SK-N-SH treated with all-trans-retinoic acid at 6 μM for 48 hours (cell line): ENCODE data around the gene GRIK4.

Experiments
- ATAC-seq: fragments of 200-7000 bp; cut with Tn5 transposase; 3 replicates; pipeline ENCODE4 v1.9.1; 2020; ENCODE audit warnings: mild to moderate bottlenecking, moderate library complexity
- ARNTL ChIP-seq: fragments of 450-650 bp; formaldehyde crosslinking; IDR thresholded peaks from 2 replicates; pipeline ENCODE4 v1.5.0; 2020; ENCODE audit warnings: low read depth, mild to moderate bottlenecking, moderate library complexity, borderline replicate concordance
- BACH2 ChIP-seq: fragments of 250-450 bp; sonication (Bioruptor Pico); IDR thresholded peaks from 2 replicates; pipeline ENCODE4 v1.9.0; 2021; ENCODE audit warnings: mild to moderate bottlenecking, borderline replicate concordance
- CREB5 ChIP-seq: fragments of 250-450 bp; sonication (Bioruptor Pico); IDR thresholded peaks from 2 replicates; pipeline ENCODE4 v1.5.1; 2020; ENCODE audit warnings: low read depth, mild to moderate bottlenecking, moderate library complexity
- CSDC2 ChIP-seq: fragments of 250-450 bp; sonication (Bioruptor Pico); IDR thresholded peaks from 2 replicates; pipeline ENCODE4 v1.5.0; 2020; ENCODE audit warnings: mild to moderate bottlenecking, moderate library complexity
- ESRRG ChIP-seq: fragments of 250-450 bp; sonication (Bioruptor Pico); IDR thresholded peaks from 2 replicates; pipeline ENCODE4 v1.6.1; 2021; ENCODE audit warnings: mild to moderate bottlenecking
- GLIS3 ChIP-seq: fragments of 250-450 bp; sonication (Bioruptor Pico); IDR thresholded peaks from 2 replicates; pipeline ENCODE4 v1.5.0; 2020; ENCODE audit warnings: mild to moderate bottlenecking, moderate library complexity
- ISL1 ChIP-seq: fragments of 250-450 bp; sonication (Bioruptor Pico); IDR thresholded peaks from 2 replicates; pipeline ENCODE4 v2.1.2; 2022; ENCODE audit warnings: mild to moderate bottlenecking, moderate library complexity
- OSR1 ChIP-seq: fragments of 250-450 bp; sonication (Bioruptor Pico); IDR thresholded peaks from 2 replicates; pipeline ENCODE4 v1.8.0; 2022; ENCODE audit warnings: moderate library complexity, mild to moderate bottlenecking, inconsistent platforms
- PPARA ChIP-seq: fragments of 250-450 bp; sonication (Bioruptor Pico); IDR thresholded peaks from 2 replicates; pipeline ENCODE4 v1.5.0; 2020; ENCODE audit warnings: mild to moderate bottlenecking, borderline replicate concordance
- SNAI2 ChIP-seq: fragments of 250-450 bp; sonication (Bioruptor Pico); IDR thresholded peaks from 2 replicates; pipeline ENCODE4 v1.5.0; 2020; ENCODE audit warnings: mild to moderate bottlenecking, moderate library complexity
- TCF4 ChIP-seq: fragments of 250-450 bp; sonication (Bioruptor Pico); IDR thresholded peaks from 2 replicates; pipeline ENCODE4 v1.8.0; 2021; ENCODE audit warnings: mild to moderate bottlenecking, moderate library complexity, borderline replicate concordance
- TOX ChIP-seq: fragments of 250-450 bp; sonication (Bioruptor Pico); IDR thresholded peaks from 2 replicates; pipeline ENCODE4 v1.8.0; 2021; ENCODE audit warnings: mild to moderate bottlenecking, moderate library complexity, borderline replicate concordance
- ZC3H10 ChIP-seq: fragments of 250-450 bp; sonication (Bioruptor Pico); IDR thresholded peaks from 2 replicates; pipeline ENCODE4 v1.5.1; 2021; ENCODE audit warnings: mild to moderate bottlenecking, moderate library complexity
- ZFP3 ChIP-seq: fragments of 250-450 bp; sonication (Bioruptor Pico); IDR thresholded peaks from 2 replicates; pipeline ENCODE4 v1.5.0; 2020; ENCODE audit warnings: mild to moderate bottlenecking, moderate library complexity
- ZFP30 ChIP-seq: fragments of 450-650 bp; formaldehyde crosslinking; IDR thresholded peaks from 2 replicates; pipeline ENCODE4 v1.5.0; 2022; ENCODE audit warnings: mild to moderate bottlenecking, moderate library complexity
- ZNF565 ChIP-seq: fragments of 450-650 bp; formaldehyde crosslinking; conservative IDR thresholded peaks from 2 replicates; pipeline ENCODE4 v1.5.0; 2020; ENCODE audit warnings: low read depth, mild to moderate bottlenecking, moderate library complexity
- ZNF70 ChIP-seq: fragments of 450-650 bp; formaldehyde crosslinking; IDR thresholded peaks from 2 replicates; pipeline ENCODE4 v1.5.0; 2020; ENCODE audit warnings: mild to moderate bottlenecking, moderate library complexity
- TF ChIP-seq, protein P1 (sequence below): fragments of 250-450 bp; sonication (Bioruptor Pico); IDR thresholded peaks from 2 replicates; pipeline ENCODE4 v1.8.0; 2021; ENCODE audit warnings: low read depth, mild to moderate bottlenecking, moderate library complexity, borderline replicate concordance
- TF ChIP-seq, protein P2 (sequence below): fragments of 250-450 bp; sonication (Bioruptor Pico); IDR thresholded peaks from 2 replicates; pipeline ENCODE4 v1.5.0; 2020; ENCODE audit warnings: mild to moderate bottlenecking, moderate library complexity
- TF ChIP-seq, protein P3 (sequence below): fragments of 250-450 bp; sonication (Bioruptor Pico); IDR thresholded peaks from 2 replicates; pipeline ENCODE4 v1.5.1; 2021; ENCODE audit warnings: mild to moderate bottlenecking, moderate library complexity
- TF ChIP-seq, protein P4 (sequence below): fragments of 250-450 bp; sonication (Bioruptor Pico); IDR thresholded peaks from 2 replicates; pipeline ENCODE4 v1.8.0; 2020; ENCODE audit warnings: mild to moderate bottlenecking, moderate library complexity, borderline replicate concordance

The GRIK4 gene

GRCh38 chr11:120606211-120607010, 94.9 kb downstream of the GRIK4 start:
- TF ChIP-seq TOX (CRISPR knock-in tag) = no peak
- no peak for TF ChIP-seq ISL1 (CRISPR knock-in tag)
- TF ChIP-seq CREB5 (CRISPR knock-in tag) = no peak
- no peak for TF ChIP-seq ZFP30
- no peak for TF ChIP-seq PPARA (CRISPR knock-in tag)
- no peak for TF ChIP-seq ZNF70 (CRISPR knock-in tag)
- TF ChIP-seq, protein P1, sequence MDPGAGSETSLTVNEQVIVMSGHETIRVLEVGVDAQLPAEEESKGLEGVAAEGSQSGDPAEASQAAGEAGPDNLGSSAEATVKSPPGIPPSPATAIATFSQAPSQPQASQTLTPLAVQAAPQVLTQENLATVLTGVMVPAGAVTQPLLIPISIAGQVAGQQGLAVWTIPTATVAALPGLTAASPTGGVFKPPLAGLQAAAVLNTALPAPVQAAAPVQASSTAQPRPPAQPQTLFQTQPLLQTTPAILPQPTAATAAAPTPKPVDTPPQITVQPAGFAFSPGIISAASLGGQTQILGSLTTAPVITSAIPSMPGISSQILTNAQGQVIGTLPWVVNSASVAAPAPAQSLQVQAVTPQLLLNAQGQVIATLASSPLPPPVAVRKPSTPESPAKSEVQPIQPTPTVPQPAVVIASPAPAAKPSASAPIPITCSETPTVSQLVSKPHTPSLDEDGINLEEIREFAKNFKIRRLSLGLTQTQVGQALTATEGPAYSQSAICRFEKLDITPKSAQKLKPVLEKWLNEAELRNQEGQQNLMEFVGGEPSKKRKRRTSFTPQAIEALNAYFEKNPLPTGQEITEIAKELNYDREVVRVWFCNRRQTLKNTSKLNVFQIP (CRISPR knock-in tag) = no peak
- no peak for TF ChIP-seq ARNTL (CRISPR knock-in tag)
- TF ChIP-seq, protein P2, sequence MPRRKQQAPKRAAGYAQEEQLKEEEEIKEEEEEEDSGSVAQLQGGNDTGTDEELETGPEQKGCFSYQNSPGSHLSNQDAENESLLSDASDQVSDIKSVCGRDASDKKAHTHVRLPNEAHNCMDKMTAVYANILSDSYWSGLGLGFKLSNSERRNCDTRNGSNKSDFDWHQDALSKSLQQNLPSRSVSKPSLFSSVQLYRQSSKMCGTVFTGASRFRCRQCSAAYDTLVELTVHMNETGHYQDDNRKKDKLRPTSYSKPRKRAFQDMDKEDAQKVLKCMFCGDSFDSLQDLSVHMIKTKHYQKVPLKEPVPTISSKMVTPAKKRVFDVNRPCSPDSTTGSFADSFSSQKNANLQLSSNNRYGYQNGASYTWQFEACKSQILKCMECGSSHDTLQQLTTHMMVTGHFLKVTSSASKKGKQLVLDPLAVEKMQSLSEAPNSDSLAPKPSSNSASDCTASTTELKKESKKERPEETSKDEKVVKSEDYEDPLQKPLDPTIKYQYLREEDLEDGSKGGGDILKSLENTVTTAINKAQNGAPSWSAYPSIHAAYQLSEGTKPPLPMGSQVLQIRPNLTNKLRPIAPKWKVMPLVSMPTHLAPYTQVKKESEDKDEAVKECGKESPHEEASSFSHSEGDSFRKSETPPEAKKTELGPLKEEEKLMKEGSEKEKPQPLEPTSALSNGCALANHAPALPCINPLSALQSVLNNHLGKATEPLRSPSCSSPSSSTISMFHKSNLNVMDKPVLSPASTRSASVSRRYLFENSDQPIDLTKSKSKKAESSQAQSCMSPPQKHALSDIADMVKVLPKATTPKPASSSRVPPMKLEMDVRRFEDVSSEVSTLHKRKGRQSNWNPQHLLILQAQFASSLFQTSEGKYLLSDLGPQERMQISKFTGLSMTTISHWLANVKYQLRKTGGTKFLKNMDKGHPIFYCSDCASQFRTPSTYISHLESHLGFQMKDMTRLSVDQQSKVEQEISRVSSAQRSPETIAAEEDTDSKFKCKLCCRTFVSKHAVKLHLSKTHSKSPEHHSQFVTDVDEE = no peak
- TF ChIP-seq ZC3H10 (CRISPR knock-in tag) = no peak
- no peak for ATAC-seq

GRCh38 chr11:120608061-120608460, 96.5 kb downstream of the GRIK4 start:
- ATAC-seq = no peak
- TF ChIP-seq TOX (CRISPR knock-in tag) (no peak), CREB5 (CRISPR knock-in tag) (no peak), ZC3H10 (CRISPR knock-in tag) (no peak), SNAI2 (CRISPR knock-in tag) (no peak), TCF4 (CRISPR knock-in tag) (no peak), CSDC2 (no peak), ZFP30 (no peak), ISL1 (CRISPR knock-in tag) (no peak), BACH2 (CRISPR knock-in tag) (no peak), ZNF565 (CRISPR knock-in tag) (no peak), ZFP3 (CRISPR knock-in tag) (no peak), ESRRG (CRISPR knock-in tag) (no peak), OSR1 (CRISPR knock-in tag) (no peak)
- TF ChIP-seq, protein P3, sequence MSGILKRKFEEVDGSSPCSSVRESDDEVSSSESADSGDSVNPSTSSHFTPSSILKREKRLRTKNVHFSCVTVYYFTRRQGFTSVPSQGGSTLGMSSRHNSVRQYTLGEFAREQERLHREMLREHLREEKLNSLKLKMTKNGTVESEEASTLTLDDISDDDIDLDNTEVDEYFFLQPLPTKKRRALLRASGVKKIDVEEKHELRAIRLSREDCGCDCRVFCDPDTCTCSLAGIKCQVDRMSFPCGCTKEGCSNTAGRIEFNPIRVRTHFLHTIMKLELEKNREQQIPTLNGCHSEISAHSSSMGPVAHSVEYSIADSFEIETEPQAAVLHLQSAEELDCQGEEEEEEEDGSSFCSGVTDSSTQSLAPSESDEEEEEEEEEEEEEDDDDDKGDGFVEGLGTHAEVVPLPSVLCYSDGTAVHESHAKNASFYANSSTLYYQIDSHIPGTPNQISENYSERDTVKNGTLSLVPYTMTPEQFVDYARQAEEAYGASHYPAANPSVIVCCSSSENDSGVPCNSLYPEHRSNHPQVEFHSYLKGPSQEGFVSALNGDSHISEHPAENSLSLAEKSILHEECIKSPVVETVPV (CRISPR knock-in tag) = no peak
- TF ChIP-seq, all 23 proteins: peak for 0

- no peak for ATAC-seq
- TF ChIP-seq ISL1 (CRISPR knock-in tag) (no peak), TCF4 (CRISPR knock-in tag) (no peak), CSDC2 (no peak), GLIS3 (no peak), PPARA (CRISPR knock-in tag) (no peak), ZNF70 (CRISPR knock-in tag) (no peak), ZFP30 (no peak), CREB5 (CRISPR knock-in tag) (no peak), ZNF565 (CRISPR knock-in tag) (no peak)
- TF ChIP-seq, protein P2 = no peak
- TF ChIP-seq, protein P4, sequence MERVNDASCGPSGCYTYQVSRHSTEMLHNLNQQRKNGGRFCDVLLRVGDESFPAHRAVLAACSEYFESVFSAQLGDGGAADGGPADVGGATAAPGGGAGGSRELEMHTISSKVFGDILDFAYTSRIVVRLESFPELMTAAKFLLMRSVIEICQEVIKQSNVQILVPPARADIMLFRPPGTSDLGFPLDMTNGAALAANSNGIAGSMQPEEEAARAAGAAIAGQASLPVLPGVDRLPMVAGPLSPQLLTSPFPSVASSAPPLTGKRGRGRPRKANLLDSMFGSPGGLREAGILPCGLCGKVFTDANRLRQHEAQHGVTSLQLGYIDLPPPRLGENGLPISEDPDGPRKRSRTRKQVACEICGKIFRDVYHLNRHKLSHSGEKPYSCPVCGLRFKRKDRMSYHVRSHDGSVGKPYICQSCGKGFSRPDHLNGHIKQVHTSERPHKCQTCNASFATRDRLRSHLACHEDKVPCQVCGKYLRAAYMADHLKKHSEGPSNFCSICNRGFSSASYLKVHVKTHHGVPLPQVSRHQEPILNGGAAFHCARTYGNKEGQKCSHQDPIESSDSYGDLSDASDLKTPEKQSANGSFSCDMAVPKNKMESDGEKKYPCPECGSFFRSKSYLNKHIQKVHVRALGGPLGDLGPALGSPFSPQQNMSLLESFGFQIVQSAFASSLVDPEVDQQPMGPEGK (CRISPR knock-in tag) = no peak
These were observed 97.2 kb downstream of the GRIK4 start for GRCh38 chr11:120608760-120609211.
